ENCODE measurements around the gene GPR84.

DNA sequence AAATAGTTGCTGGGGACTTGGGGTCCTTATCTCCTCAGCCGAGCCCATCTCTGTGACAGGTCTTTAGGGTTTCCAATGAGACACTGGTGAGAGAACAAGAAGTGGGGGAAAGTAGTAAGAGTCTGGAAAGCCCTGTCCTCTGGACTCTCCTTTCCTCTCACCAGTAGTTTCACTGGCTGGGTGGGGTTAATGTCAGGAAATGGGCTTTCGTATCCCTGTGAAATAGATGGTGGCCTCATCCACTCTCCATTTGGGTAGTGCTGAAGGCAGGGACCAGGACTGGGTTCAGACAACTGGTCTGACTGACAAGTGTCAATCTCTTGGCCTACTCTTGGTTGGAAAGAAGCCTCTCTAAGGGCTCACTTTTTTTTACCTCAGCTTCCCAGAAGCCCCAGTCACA is 12.7 kb upstream of the GPR84 start:
- TF ChIP-seq FOXK2 (IDR thresholded peaks at IDR 0.05) (no peak), FOXM1 (IDR thresholded peaks at IDR 0.05; ENCODE audit: borderline replicate concordance) (no peak), SP1 (IDR thresholded peaks at IDR 0.05) (no peak), ELF4 (IDR thresholded peaks at IDR 0.05) (no peak), ARNT (IDR thresholded peaks at IDR 0.05) (no peak)
